Activated CD4-positive, alpha-beta T cell treated with anti-CD3 and anti-CD28 coated beads, Interleukin-10, Interleukin-2, amounts not matched to agents 100 ng/mL and 50 ng/mL, durations not matched to agents 16 hours and 8 hours (primary cell): Measurements from ENCODE around the gene TREML1.
"Not testable (repeated sequence)": the region's sequence is repeated elsewhere in the genome, so short reads cannot be mapped to it uniquely, and the experiment has no call there.

ENCODE experiments used
- DNase-seq: peaks from one replicate; pipeline ENCODE4 v3.0.0-alpha.2; 2020

Gene TREML1

DNA sequence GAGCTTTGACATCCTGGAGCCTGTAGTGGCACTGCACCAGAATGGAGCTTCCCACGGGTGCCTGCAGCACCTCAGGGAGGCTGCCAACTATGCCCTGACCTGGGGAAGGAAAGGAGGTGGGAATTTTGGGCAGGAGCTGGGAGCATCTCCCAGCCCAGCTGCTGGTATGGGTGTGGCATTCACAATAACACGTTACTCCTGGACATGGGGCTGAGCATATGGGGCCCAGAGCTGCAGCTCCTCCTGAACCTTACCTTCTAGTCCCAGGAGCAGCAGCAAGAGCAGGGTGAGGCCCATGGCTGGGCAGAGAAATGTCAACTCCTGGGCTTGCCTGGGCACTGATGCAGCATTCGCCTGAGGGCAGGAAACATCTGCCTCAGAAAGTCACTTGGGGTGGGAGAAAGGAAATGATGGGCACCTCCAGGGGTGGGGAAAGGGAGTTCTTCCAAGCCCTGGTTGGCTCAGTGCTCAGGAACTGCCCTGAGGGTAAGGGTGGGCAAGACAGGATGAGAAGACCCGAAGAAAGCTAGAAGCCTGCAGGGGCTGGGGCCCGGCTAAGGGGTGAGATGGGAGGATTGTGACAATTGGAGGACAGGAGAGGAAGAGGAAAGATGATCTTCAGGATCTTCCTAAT lies at the start of gene TREML1:
TSS of gene TREML1 (minus strand) at position 356 of the 634 bp plus-strand sequence. CDS start at position 297, 59 bp downstream.
- DNase-seq = no peak

- no peak for DNase-seq
Measured at GRCh38 chr6:41201764-41202173, 47.6 kb upstream of the TREML1 start.

GRCh38 chr6:41200901-41201763 lies 47.0 kb upstream of the TREML1 start, which contains the start of gene TREML2:
TREML2 (minus strand) TSS chr6:41201149; CDS start chr6:41201008, 141 bp downstream.
- DNase-seq = peak; percentile 54

DNA sequence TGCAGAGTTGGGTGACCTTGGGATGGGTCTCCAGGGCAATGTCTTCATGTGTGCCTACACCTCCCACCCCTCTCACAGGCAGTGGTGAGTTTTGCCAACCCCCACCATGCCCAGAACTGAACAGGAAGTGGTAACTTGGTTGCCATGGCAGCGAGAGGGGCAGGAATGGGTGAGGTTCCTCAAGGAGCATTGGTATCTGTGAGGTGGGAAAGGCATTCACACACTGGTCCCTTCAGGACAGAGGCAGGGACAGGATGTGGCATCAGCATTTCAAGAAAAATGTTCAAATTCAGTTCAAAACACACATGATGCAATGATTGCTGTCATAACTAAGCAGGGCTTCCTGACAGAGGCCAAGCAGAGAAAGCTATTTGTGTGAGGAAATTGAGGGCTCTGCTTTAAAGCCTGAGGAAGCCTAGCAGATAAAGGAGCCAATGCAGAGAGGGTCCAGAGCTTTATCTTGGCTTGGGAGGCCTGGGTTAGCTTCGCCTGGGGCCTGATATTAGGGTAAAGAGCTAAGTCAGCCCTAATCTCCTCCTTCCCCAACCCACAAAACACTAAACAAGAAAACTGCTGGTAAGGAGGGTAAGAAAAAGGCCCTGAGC lies 46.3 kb upstream of the TREML1 start:
- DNase-seq = peak; percentile 84

GRCh38 chr6:41199552-41200246 lies 45.6 kb upstream of the TREML1 start:
- peak; percentile 80 for DNase-seq

GRCh38 chr6:41197234-41197633 lies 43.1 kb upstream of the TREML1 start:
- DNase-seq = no peak

GRCh38 chr6:41194386-41194785 lies 40.2 kb upstream of the TREML1 start:
- no peak for DNase-seq

GRCh38 chr6:41193884-41194283 lies 39.7 kb upstream of the TREML1 start:
- no peak for DNase-seq

GRCh38 chr6:41193171-41193734 lies 39.1 kb upstream of the TREML1 start:
- DNase-seq = no peak

- peak; percentile 50 for DNase-seq
Measured at GRCh38 chr6:41191569-41191968, 37.4 kb upstream of the TREML1 start.

DNA sequence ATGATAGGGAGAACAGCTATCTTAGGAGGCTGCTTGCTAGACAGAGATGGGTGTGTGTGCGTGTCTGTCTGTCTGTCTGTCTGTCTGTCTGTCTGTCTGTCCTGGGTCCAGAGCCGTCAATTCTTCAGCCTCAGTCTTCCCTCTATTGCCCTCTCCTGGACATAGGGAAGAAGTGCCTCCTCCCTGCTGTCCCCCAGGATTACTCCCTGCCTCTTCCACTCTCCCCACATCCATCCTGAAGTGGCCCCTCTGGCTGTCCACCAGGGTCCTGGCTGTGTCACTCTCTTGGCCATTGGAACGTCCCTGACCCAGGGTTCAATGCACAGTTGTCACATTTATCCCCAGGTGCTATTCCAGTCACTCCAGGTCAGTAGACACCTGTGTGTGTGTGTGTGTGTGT lies 36.6 kb upstream of the TREML1 start:
- DNase-seq = no peak

DNA sequence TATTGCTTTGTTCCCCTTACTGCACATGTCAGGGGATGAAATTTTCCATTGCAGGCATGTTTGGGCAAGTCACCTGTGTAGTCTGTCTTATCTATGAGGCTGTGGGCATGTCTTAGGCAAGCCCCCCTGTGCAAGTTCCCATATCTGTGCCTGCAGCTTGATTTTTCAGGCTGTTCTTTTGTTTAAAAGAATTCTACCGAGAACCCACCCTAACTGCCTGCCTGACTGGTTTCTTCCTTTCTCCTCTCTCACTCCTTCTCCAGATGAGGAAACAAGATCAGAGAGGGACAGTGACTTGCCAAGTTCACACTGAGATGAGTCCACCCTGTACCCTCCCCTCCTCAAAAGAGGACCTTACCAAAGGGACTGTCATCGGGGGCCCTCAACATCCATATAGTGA lies 35.8 kb upstream of the TREML1 start:
- no peak for DNase-seq

DNA sequence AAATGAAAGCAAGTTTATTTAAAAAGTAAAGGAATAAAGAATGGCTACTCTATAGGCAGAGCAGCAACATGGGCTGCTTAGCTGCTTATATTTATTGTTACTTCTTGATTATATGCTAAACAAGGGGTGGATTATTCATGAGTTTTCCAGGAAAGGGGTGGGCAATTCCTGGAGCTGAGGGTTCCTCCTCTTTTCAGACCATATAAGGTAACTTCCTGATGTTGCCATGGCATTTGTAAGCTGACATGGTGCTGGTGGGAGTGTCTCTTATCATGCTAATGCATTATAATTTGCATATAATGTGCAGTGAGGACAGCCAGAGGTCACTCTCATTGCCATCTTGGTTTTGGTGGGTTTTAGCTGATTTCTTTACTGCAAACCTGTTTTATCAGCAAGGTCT lies 34.9 kb upstream of the TREML1 start:
- not testable (repeated sequence) for DNase-seq

DNA sequence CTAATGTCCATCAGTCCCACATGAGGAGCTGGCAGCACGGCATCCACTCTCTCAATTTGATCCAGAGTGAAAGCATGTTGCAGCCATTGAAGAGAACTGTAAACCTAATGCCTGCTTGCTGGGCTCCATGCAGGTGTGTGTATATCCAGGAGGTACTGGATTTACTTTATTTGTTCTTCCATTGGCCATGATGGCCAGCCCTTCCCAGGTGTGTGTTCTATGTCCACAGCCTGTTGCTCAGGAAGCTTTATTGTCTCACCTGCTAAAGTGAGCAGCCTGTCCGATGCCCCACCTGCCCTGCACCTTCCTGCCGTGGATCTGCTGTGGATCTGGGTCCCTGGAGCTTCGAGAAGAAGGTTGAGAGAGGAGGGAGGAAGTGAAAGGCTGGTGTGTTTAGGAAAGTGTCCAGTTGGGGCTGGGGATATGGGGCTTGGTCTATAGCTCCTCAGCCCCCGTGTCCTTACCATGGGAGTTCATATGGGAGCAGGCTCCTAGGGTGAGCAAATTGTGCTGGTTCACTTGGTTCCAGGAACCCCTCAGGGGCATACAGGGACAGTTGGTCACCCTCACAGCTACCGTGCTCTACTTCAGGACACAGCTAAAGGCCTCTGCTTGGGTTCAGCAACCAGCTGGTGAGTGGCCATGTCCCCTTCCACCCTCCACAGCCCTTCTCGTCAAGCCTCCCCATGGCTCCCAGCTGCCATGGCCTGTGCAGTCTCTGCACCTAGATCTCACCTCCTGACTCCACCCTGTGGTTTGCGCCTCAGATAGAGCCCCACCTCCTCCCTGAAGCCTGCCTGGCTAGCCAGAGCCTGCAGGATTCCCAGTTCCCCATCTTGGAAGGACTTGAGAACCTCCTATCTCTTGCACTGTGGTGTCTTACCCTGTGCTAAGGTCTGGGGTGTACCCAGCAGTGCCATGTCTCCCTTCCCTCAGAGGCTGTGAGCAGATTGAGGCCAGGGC lies 34.1 kb upstream of the TREML1 start:
- DNase-seq = no peak

- DNase-seq = no peak
Measured at GRCh38 chr6:41186031-41186562, 31.9 kb upstream of the TREML1 start.

DNA sequence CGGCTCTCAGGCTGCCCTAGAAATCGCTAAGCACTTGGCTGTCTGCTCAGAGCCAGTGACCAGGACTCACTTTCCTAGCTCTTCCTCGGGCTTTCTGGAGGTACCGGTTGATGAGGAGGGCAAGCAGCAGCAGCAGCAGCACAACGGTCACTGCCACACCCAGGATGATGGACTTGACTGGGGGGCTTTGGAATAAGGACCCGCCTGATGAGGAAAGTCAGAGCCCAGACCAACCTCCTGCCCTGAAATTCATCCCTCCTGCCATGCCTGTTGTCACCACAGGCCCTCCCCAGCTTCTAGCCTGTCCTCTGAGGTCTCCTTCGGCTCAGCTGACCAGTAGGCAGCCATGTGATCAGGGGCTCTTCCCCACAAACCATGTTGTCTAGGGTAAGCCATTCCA lies 30.6 kb upstream of the TREML1 start:
- no peak for DNase-seq

DNA sequence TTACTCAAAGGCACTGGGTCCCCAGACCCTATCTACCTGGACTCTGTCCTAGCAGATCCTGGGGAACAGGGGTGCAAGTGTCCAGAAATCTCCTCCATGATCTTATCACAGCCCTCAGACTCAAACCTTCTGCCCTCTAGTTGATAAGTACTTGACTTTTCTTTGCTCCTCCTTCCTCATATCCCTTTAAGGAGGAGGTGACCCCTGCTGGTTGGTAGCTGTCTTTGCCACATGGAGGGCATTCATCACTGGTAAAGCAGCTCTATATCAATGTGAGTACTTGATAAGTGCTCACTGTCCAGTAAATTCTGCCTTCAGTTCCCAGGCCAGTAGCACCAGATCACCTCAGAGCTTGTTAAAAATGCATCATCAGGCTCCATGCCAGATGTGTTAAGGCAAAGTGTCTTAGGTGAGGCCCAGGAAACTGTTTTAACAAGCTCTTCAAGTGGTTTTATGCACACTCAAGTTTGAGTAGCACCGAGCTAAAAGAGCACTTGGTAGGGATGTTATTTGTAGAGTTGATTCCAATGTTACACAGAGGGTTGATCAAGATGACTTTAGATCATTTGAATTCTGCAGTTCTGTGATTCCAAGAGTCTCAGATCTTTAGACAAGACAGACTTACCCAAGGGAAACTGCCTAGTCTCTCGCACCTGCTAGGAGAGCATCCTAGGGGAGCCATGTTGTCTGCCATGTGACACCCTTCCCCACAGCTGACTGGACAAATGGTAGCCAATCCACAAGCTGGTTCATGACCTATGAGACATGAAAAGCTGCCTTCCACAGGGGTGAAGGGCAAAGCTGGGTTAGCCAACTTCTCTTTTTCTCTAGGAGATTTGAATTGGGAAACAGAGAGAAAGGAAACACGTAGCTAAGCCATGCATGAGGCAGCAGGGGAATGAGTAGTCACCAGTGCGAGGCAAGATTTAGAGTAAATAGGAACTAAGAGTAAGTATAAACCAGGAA lies 28.2 kb upstream of the TREML1 start:
- peak; percentile 75 for DNase-seq

- no peak for DNase-seq
Measured at GRCh38 chr6:41181566-41181965, 27.4 kb upstream of the TREML1 start.

GRCh38 chr6:41179163-41179562 lies 25.0 kb upstream of the TREML1 start:
- DNase-seq = no peak

- no peak for DNase-seq
Measured at GRCh38 chr6:41177695-41178094, 23.5 kb upstream of the TREML1 start.
